Lower lobe of right lung (tissue), 2 donors: ENCODE data around the gene THSD4. TPM values are rescaled to one million over a fixed set of nuclear protein-coding genes. Genes with fewer than 3 reads are reported as not detected.
A peak's percentile ranks its signal among the peaks of the same experiment; 100 is the strongest.

ENCODE experiments used
- ATAC-seq, 2 donors: fragments of 200-7000 bp; cut with Tn5 transposase; one replicate each; pipeline ENCODE4 v1.9.1; 2020 to 2022; ENCODE audit warnings: mild to moderate bottlenecking in 2 of 2, moderate library complexity in 2 of 2
- DNase-seq: peaks from one replicate; pipeline ENCODE4 v3.0.0-alpha.2; 2020
- H3K27ac ChIP-seq: fragments of 200-600 bp; one replicate; pipeline ENCODE4 v1.8.0; 2022
- H3K27me3 ChIP-seq: fragments of 200-600 bp; one replicate; pipeline ENCODE4 v1.8.0; 2022; ENCODE audit warnings: low read depth
- H3K36me3 ChIP-seq: fragments of 200-600 bp; one replicate; pipeline ENCODE4 v1.8.0; 2022; ENCODE audit warnings: mild to moderate bottlenecking
- H3K4me1 ChIP-seq: fragments of 200-600 bp; one replicate; pipeline ENCODE4 v1.8.0; 2022
- H3K4me3 ChIP-seq: fragments of 200-600 bp; one replicate; pipeline ENCODE4 v1.8.0; 2022; ENCODE audit warnings: mild to moderate bottlenecking
- H3K9me3 ChIP-seq: fragments of 200-600 bp; one replicate; pipeline ENCODE4 v1.8.0; 2022
- CTCF ChIP-seq: fragments of 200-600 bp; IDR thresholded peaks from one replicate; pipeline ENCODE4 v1.8.0; 2022; ENCODE audit warnings: antibody characterized with exemption, mild to moderate bottlenecking
- intact Hi-C: fragments of 100-400 bp; cut with DNase I; formaldehyde crosslinking; loops from one replicate; pipeline ENCODE4 v1.11.0; 2022
- total RNA-seq: library from RNA; stranded (reverse); fragmentation: NEBNext Ultra II Directional; extraction: Animal tissue kit (Norgen Biotek cat#: 25700); gene quantifications from one replicate; pipeline ENCODE4 v1.2.1, GENCODE V29; 2021
- donor health status: DM: no; HTN: yes; CAD: no; lungs with severe emphysema.

The THSD4 gene
- total RNA-seq, 1 donor from 2014 or later = 18.2 TPM

- ATAC-seq = peak; percentile 96
- TF ChIP-seq CTCF = peak; percentile 48
- peak; percentile 48 for DNase-seq
- H3K4me1 ChIP-seq = peaks cover 16% of the 10 kb centered on the region
- intact Hi-C loops = no loop called here
- no peaks in the 10 kb centered on the region for H3K9me3 ChIP-seq
- no peak overlapping the region for H3K4me3 ChIP-seq
- H3K36me3 ChIP-seq = no peaks in the 10 kb centered on the region
- no peaks in the 10 kb centered on the region for H3K27me3 ChIP-seq
- no peak overlapping the region for H3K27ac ChIP-seq
Measured at GRCh38 chr15:71572452-71573053, 457.3 kb downstream of the THSD4 start.

GRCh38 chr15:71573599-71573998 lies 458.3 kb downstream of the THSD4 start:
- no peak overlapping the region for H3K27ac ChIP-seq
- no peaks in the 10 kb centered on the region for H3K9me3 ChIP-seq
- no peaks in the 10 kb centered on the region for H3K27me3 ChIP-seq
- H3K4me1 ChIP-seq = peaks cover 16% of the 10 kb centered on the region
- no peak for TF ChIP-seq CTCF
- ATAC-seq (no peak), DNase-seq (no peak)
- no peak overlapping the region for H3K4me3 ChIP-seq
- no peaks in the 10 kb centered on the region for H3K36me3 ChIP-seq
- intact Hi-C loops = no loop called here

GRCh38 chr15:71575474-71576045 lies 460.3 kb downstream of the THSD4 start:
- no peaks in the 10 kb centered on the region for H3K36me3 ChIP-seq
- H3K4me1 ChIP-seq = peaks cover 16% of the 10 kb centered on the region
- no peaks in the 10 kb centered on the region for H3K27me3 ChIP-seq
- no peak for ATAC-seq
- H3K27ac ChIP-seq = no peak overlapping the region
- H3K9me3 ChIP-seq = no peaks in the 10 kb centered on the region
- TF ChIP-seq CTCF = peak; percentile 45
- no peak for DNase-seq
- no peak overlapping the region for H3K4me3 ChIP-seq
- intact Hi-C loops = no loop called here

GRCh38 chr15:71577071-71577470 lies 461.8 kb downstream of the THSD4 start:
- ATAC-seq = no peak
- H3K4me3 ChIP-seq = no peak overlapping the region
- intact Hi-C loops = no loop called here

GRCh38 chr15:71581398-71581930 lies 466.2 kb downstream of the THSD4 start:
- peaks cover 11% of the 10 kb centered on the region for H3K9me3 ChIP-seq
- DNase-seq (no peak), ATAC-seq (no peak)
- H3K36me3 ChIP-seq = no peaks in the 10 kb centered on the region
- H3K4me1 ChIP-seq = no peaks in the 10 kb centered on the region
- TF ChIP-seq CTCF = no peak
- no peaks in the 10 kb centered on the region for H3K27me3 ChIP-seq
- intact Hi-C loops = no loop called here
- no peak overlapping the region for H3K27ac ChIP-seq
- H3K4me3 ChIP-seq = no peak overlapping the region

More at GRCh38 chr15:71577071-71577470, 461.8 kb downstream of the THSD4 start:
- no peak for DNase-seq
- Histone ChIP-seq H3K4me1 (peaks cover 9% of the 10 kb centered on the region), H3K36me3 (no peaks in the 10 kb centered on the region), H3K27ac (no peak overlapping the region), H3K9me3 (no peaks in the 10 kb centered on the region), H3K27me3 (no peaks in the 10 kb centered on the region)
- no peak for TF ChIP-seq CTCF
